ENCODE measurements around the gene EARS2. TPM values are rescaled to one million over a fixed set of nuclear protein-coding genes. Genes with fewer than 3 reads are reported as not detected.

The EARS2 gene
- polyA plus RNA-seq, 1 of the 3 experiments (the other 2 are of a cell fraction), result 23.2 TPM

- TF ChIP-seq GABPA (IDR thresholded peaks at IDR 0.05; ENCODE audit: low read depth) (no peak), FOXM1 (IDR thresholded peaks at IDR 0.05; ENCODE audit: low read depth) (no peak)
Measured at GRCh38 chr16:23527961-23528643, 29.0 kb downstream of the EARS2 start (continued).

- no peaks in the 10 kb centered on the region for H3K79me2 ChIP-seq (ENCODE audit: insufficient read depth)
- H3K36me3 ChIP-seq (replicated peaks in 1 of 2; ENCODE audit: control insufficient read depth in 1 of 2, insufficient read depth in 2 of 2, low read length in 1 of 2), result peaks cover 25 to 54% of the 10 kb centered on the region in 2 experiments
- H3F3A ChIP-seq (replicated peaks; ENCODE audit: insufficient read depth), result no peaks in the 10 kb centered on the region
- no peak overlapping the region for H3K4me2 ChIP-seq
- 86% methylated on average over 2 of the region's 3 CpGs for WGBS (ENCODE audit: low lambda C conversion rate)
- H3K9me2 ChIP-seq, result no peaks in the 10 kb centered on the region
- H3K9ac ChIP-seq, result no peak overlapping the region
- H3K4me3 ChIP-seq (ENCODE audit: low read depth in 2 of 2, low read length in 1 of 2), result no peak overlapping the region
- no peaks in the 10 kb centered on the region for H4K20me1 ChIP-seq (ENCODE audit: insufficient read depth)
- TF ChIP-seq NFIC (IDR thresholded peaks at IDR 0.05; ENCODE audit: borderline replicate concordance), result no peak
- TF ChIP-seq TCF12 (IDR thresholded peaks at IDR 0.05), result no peak
- TF ChIP-seq GATA2 (CRISPR knock-in tag; IDR thresholded peaks at IDR 0.05), result no peak
- TF ChIP-seq MEF2A (IDR thresholded peaks at IDR 0.05; ENCODE audit: borderline replicate concordance, low read depth), result no peak
- no peak for TF ChIP-seq GABPA (IDR thresholded peaks at IDR 0.05; ENCODE audit: low read depth)
- no peak for TF ChIP-seq RCOR1 (IDR thresholded peaks at IDR 0.05; ENCODE audit: low read length)
- no peak for TF ChIP-seq TEAD4 (IDR thresholded peaks at IDR 0.05; ENCODE audit: borderline replicate concordance, insufficient read depth)
- TF ChIP-seq RAD21 (IDR thresholded peaks at IDR 0.05; ENCODE audit: low read length), result no peak
- ChIA-PET CTCF (no interaction called here), POLR2A (no interaction called here)
- H3K4me1 ChIP-seq (ENCODE audit: control insufficient read depth in 1 of 2, insufficient read depth in 2 of 2, low read depth in 1 of 2, low read length in 1 of 2), result no peaks in the 10 kb centered on the region
- no peak for DNase-seq
- H3K9me3 ChIP-seq, result no peaks in the 10 kb centered on the region
- no peaks in the 10 kb centered on the region for H3K27me3 ChIP-seq (ENCODE audit: insufficient read depth)
- H3K27ac ChIP-seq (ENCODE audit: low read depth in 2 of 2, low read length in 1 of 2), result no peak overlapping the region
- H2AFZ ChIP-seq (ENCODE audit: low read depth), result no peak overlapping the region
Measured at GRCh38 chr16:23524886-23525285, 32.3 kb downstream of the EARS2 start.

- Histone ChIP-seq H3K4me2 (no peak overlapping the region), H3K4me3 (ENCODE audit: low read depth in 2 of 2, low read length in 1 of 2) (no peak overlapping the region), H3K9me3 (no peaks in the 10 kb centered on the region), H3F3A (replicated peaks; ENCODE audit: insufficient read depth) (no peaks in the 10 kb centered on the region), H3K27ac (ENCODE audit: low read depth in 2 of 2, low read length in 1 of 2) (no peak overlapping the region), H4K20me1 (ENCODE audit: insufficient read depth) (no peaks in the 10 kb centered on the region), H3K9ac (no peak overlapping the region), H3K4me1 (ENCODE audit: control insufficient read depth in 1 of 2, insufficient read depth in 2 of 2, low read depth in 1 of 2, low read length in 1 of 2) (no peaks in the 10 kb centered on the region), H3K79me2 (ENCODE audit: insufficient read depth) (no peaks in the 10 kb centered on the region), H3K9me2 (no peaks in the 10 kb centered on the region), H3K27me3 (ENCODE audit: insufficient read depth) (no peaks in the 10 kb centered on the region), H3K36me3 (replicated peaks in 1 of 2; ENCODE audit: control insufficient read depth in 1 of 2, insufficient read depth in 2 of 2, low read length in 1 of 2) (peaks cover 26 to 46% of the 10 kb centered on the region in 2 experiments), H2AFZ (ENCODE audit: low read depth) (no peak overlapping the region)
- ChIA-PET CTCF (no interaction called here), POLR2A (no interaction called here)
- TF ChIP-seq SIN3A (IDR thresholded peaks at IDR 0.05; ENCODE audit: borderline replicate concordance, low read depth, low read length) (no peak), USF2 (IDR thresholded peaks at IDR 0.05; ENCODE audit: borderline replicate concordance, low read depth, low read length) (no peak), FOSL2 (IDR thresholded peaks at IDR 0.05; ENCODE audit: borderline replicate concordance, low read depth) (no peak), GABPA (IDR thresholded peaks at IDR 0.05; ENCODE audit: low read depth) (no peak), FOXM1 (IDR thresholded peaks at IDR 0.05; ENCODE audit: low read depth) (no peak), USF1 (IDR thresholded peaks at IDR 0.05; ENCODE audit: borderline replicate concordance, low read depth) (no peak), TAF1 (IDR thresholded peaks at IDR 0.05; ENCODE audit: borderline replicate concordance, low read depth, low read length) (no peak), EP300 (IDR thresholded peaks at IDR 0.05; ENCODE audit: borderline replicate concordance in 1 of 2, low read depth in 1 of 2, low read length in 1 of 2) (no peak)
- 90% methylated on average over 5 of the region's 7 CpGs for WGBS (ENCODE audit: low lambda C conversion rate)
- DNase-seq, result no peak
Measured at GRCh38 chr16:23523876-23524385, 33.2 kb downstream of the EARS2 start.

All from SK-N-SH (cell line).